HepG2 (cell line): ENCODE measurements around the gene ITGA2. TPM values are rescaled to one million over a fixed set of nuclear protein-coding genes. Genes with fewer than 3 reads are reported as not detected.

ENCODE experiments used
- AKNA ChIP-seq: sonication (generic); formaldehyde crosslinking; IDR thresholded peaks from 2 replicates; pipeline ENCODE4 v1.4.0; 2020; ENCODE audit warnings: missing genetic modification reagents, borderline replicate concordance
- DR1 ChIP-seq: sonication (generic); formaldehyde crosslinking; IDR thresholded peaks from 2 replicates; pipeline ENCODE4 v1.8.0; 2021; ENCODE audit warnings: mild to moderate bottlenecking, missing genetic modification reagents, inconsistent platforms
- NFE2 ChIP-seq: sonication (generic); formaldehyde crosslinking; IDR thresholded peaks from 2 replicates; pipeline ENCODE4 v1.4.0; 2020; ENCODE audit warnings: missing genetic modification reagents
- PATZ1 ChIP-seq: sonication (generic); formaldehyde crosslinking; IDR thresholded peaks from 2 replicates; pipeline ENCODE4 v1.4.0; 2020; ENCODE audit warnings: missing genetic modification reagents
- XBP1 ChIP-seq: sonication (generic); formaldehyde crosslinking; IDR thresholded peaks from 2 replicates; pipeline ENCODE4 v1.5.0; 2020; ENCODE audit warnings: missing genetic modification reagents
- ZFAT ChIP-seq: sonication (generic); formaldehyde crosslinking; conservative IDR thresholded peaks from 2 replicates; pipeline ENCODE4 v1.8.1; 2023; ENCODE audit warnings: missing genetic modification reagents, inconsistent platforms
- ZFP62 ChIP-seq: sonication (generic); formaldehyde crosslinking; IDR thresholded peaks from 2 replicates; pipeline ENCODE4 v1.4.0; 2020; ENCODE audit warnings: missing genetic modification reagents
- ZKSCAN1 ChIP-seq: fragments of 150-350 bp; IDR thresholded peaks from 2 replicates; pipeline ENCODE4 v1.6.1; 2014; ENCODE audit warnings: low read length
- ZNF281 ChIP-seq: sonication (generic); formaldehyde crosslinking; IDR thresholded peaks from 2 replicates; pipeline ENCODE4 v1.4.0; 2020; ENCODE audit warnings: missing genetic modification reagents, borderline replicate concordance
- ZNF563 ChIP-seq: sonication (generic); formaldehyde crosslinking; IDR thresholded peaks from 2 replicates; pipeline ENCODE4 v1.8.0; 2022; ENCODE audit warnings: mild to moderate bottlenecking, moderate library complexity, missing genetic modification reagents
- ZNF672 ChIP-seq: sonication (generic); formaldehyde crosslinking; IDR thresholded peaks from 2 replicates; pipeline ENCODE4 v1.8.1; 2022; ENCODE audit warnings: missing genetic modification reagents
- ZNF782 ChIP-seq: sonication (generic); formaldehyde crosslinking; IDR thresholded peaks from 2 replicates; pipeline ENCODE4 v1.4.0; 2020; ENCODE audit warnings: missing genetic modification reagents, mild to moderate bottlenecking, borderline replicate concordance
- ZXDC ChIP-seq: sonication (generic); formaldehyde crosslinking; IDR thresholded peaks from 2 replicates; pipeline ENCODE4 v1.5.0; 2020; ENCODE audit warnings: mild to moderate bottlenecking, missing genetic modification reagents
- polyA plus RNA-seq, 8 experiments: library from polyadenylated mRNA; depleted of rRNA in 3 of 8; stranded (reverse) in 7 of 8; unstranded in 1 of 8; fragments of >200 nt; fragmentation: Illumina TruSeq in 4 of 8; extraction: Trizol in 4 of 8; gene quantifications; 2 replicates each; pipeline versions ENCODE4 v1.2.1 to v1.2.3, GENCODE V29; 2011 to 2016; ENCODE audit warnings: low read depth in 4 of 8, missing spikeins in 1 of 8, mixed read lengths in 1 of 8; ENCODE audit not compliant: insufficient read depth in 1 of 8
- total RNA-seq, 5 experiments: library from RNA; depleted of rRNA; stranded (reverse); fragments of >200 nt; fragmentation: Illumina TruSeq; extraction: Trizol; gene quantifications; 2 replicates each; pipeline ENCODE4 v1.2.3, GENCODE V29; 2016; ENCODE audit warnings: low read depth in 1 of 5
- TF ChIP-seq, protein P1 (sequence below): sonication (generic); formaldehyde crosslinking; IDR thresholded peaks from 2 replicates; pipeline ENCODE4 v1.8.0; 2022; ENCODE audit warnings: mild to moderate bottlenecking, missing genetic modification reagents, borderline replicate concordance

ITGA2 gene
- total and polyA plus RNA-seq, 2 of the 13 experiments (the other 11 are each of a cell fraction or from before 2014, with no cell fraction given): 15.8 to 58.3 TPM

DNA sequence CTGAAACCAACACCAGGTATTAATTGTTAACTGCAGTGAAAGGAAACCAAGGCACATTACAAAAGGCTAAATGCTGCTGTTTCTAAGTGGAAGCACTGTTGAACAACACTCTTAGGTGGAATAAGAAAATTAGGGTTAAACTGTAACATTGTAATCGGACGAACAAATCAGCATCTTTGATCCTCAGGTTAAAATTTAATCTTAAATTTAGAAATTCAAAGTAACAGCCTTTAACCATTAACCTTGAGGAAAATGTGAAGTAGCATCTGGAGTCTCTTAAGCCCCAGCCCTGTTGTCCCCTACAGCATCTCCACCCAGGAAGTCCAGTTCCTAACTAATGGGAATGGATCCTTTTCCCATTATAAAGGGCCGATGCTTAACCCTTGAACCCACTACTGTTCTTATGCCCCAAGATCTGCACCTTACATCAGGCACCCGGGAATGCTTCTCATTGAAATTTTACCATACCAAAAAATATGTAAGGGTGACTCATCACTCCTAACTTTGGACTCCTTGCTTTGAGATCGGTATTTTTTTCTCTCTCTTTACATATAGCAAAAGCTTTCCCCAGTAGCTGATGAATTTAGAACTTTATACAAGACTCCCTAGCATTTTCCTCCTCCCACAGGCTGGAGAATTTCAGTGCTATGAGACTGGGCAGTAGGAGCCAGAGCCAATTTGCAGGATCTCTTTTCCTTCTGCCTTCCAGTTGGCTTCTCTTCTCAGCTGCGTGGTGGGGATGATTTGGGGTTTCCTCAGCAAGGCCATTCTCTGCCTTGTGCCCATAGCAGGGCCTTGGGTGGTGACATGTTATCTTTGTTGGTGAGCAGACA lies 32.0 kb upstream of the ITGA2 start (continued):
- no peak for TF ChIP-seq AKNA
- TF ChIP-seq ZNF782 (CRISPR knock-in tag): no peak
- TF ChIP-seq ZXDC (CRISPR knock-in tag): no peak
- no peak for TF ChIP-seq ZFAT (CRISPR knock-in tag)
- TF ChIP-seq ZFP62 (CRISPR knock-in tag): no peak
- no peak for TF ChIP-seq ZNF281 (CRISPR knock-in tag)
- no peak for TF ChIP-seq PATZ1 (CRISPR knock-in tag)
- TF ChIP-seq ZNF672 (CRISPR knock-in tag): no peak
- TF ChIP-seq ZNF563 (CRISPR knock-in tag): no peak
- TF ChIP-seq NFE2 (CRISPR knock-in tag): no peak
- TF ChIP-seq DR1 (CRISPR knock-in tag): no peak
- TF ChIP-seq ZKSCAN1: no peak
- TF ChIP-seq XBP1: no peak
- TF ChIP-seq, protein P1, sequence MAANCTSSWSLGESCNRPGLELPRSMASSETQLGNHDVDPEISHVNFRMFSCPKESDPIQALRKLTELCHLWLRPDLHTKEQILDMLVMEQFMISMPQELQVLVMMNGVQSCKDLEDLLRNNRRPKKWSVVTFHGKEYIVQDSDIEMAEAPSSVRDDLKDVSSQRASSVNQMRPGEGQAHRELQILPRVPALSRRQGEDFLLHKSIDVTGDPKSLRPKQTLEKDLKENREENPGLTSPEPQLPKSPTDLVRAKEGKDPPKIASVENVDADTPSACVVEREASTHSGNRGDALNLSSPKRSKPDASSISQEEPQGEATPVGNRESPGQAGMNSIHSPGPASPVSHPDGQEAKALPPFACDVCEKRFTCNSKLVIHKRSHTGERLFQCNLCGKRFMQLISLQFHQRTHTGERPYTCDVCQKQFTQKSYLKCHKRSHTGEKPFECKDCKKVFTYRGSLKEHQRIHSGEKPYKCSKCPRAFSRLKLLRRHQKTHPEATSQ (CRISPR knock-in tag): no peak; the same call in 1 of the 2 replicates
